ENCODE results near the gene HSD3B7. TPM values are rescaled to one million over a fixed set of nuclear protein-coding genes. Genes with fewer than 3 reads are reported as not detected.

Gene HSD3B7
- total RNA-seq, 4 donors from 2014 or later: 10.1 to 26.2 (median 16.0) TPM

DNA sequence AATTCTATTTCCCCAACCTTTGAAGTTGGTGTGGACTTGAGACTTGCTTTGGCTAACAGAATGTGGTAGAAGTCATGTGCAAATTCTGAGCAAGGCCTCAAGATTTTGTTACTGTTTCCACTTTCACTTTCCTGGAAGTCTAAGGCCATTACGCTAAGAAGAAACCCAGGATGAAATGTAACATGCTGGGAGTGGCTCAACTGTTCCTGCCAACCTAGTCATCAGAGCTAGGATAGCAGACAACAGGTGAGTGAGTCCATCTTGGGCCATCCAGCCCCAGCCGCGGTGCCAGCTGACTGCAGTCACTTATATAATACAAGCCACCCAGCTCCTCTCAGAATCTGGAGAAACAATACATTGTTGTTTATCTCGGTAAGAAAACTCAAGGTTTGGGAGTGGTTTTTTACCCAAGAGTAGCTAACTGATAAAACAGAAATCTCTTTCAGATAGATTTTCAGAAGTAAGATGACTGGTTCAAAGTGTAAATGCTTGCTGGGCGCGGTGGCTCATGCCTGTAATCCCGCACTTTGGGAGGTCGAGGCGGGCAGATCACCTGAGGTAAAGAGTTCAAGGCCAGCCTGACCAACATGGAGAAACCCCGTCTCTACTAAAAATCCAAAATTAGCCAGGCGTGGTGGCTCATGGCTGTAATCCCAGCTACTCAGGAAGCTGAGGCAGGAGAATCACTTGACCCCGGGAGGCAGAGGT lies 37.7 kb downstream of the HSD3B7 start:
- Histone ChIP-seq H3K9me3 (no peaks in the 10 kb centered on the region), H3K4me3 (no peak overlapping the region), H3K27ac (no peak overlapping the region), H3K4me1 (no peaks in the 10 kb centered on the region), H3K36me3 (no peaks in the 10 kb centered on the region), H3K27me3 (peaks cover 2% of the 10 kb centered on the region)
- WGBS, 2 donors (ENCODE audit: low coverage in 1 of 2): 75 to 85% methylated on average over 7 to 10 of the region's 12 CpGs
- no peak for TF ChIP-seq POLR2AphosphoS5 (IDR thresholded peaks at IDR 0.05)
- TF ChIP-seq, protein P1, sequence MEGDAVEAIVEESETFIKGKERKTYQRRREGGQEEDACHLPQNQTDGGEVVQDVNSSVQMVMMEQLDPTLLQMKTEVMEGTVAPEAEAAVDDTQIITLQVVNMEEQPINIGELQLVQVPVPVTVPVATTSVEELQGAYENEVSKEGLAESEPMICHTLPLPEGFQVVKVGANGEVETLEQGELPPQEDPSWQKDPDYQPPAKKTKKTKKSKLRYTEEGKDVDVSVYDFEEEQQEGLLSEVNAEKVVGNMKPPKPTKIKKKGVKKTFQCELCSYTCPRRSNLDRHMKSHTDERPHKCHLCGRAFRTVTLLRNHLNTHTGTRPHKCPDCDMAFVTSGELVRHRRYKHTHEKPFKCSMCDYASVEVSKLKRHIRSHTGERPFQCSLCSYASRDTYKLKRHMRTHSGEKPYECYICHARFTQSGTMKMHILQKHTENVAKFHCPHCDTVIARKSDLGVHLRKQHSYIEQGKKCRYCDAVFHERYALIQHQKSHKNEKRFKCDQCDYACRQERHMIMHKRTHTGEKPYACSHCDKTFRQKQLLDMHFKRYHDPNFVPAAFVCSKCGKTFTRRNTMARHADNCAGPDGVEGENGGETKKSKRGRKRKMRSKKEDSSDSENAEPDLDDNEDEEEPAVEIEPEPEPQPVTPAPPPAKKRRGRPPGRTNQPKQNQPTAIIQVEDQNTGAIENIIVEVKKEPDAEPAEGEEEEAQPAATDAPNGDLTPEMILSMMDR (IDR thresholded peaks at IDR 0.05): no peak
- no peak for TF ChIP-seq EP300 (IDR thresholded peaks at IDR 0.05)
- TF ChIP-seq POLR2A (IDR thresholded peaks at IDR 0.05): no peak
- no peak for ATAC-seq

- ATAC-seq: no peak
- H3K27me3 ChIP-seq: no peaks in the 10 kb centered on the region
- H3K4me3 ChIP-seq: no peak overlapping the region
- no peaks in the 10 kb centered on the region for H3K4me1 ChIP-seq
- no peak for TF ChIP-seq POLR2A (IDR thresholded peaks at IDR 0.05)
- no peak for TF ChIP-seq EP300 (IDR thresholded peaks at IDR 0.05)
- TF ChIP-seq, protein P1 (IDR thresholded peaks at IDR 0.05): no peak
- no peak for TF ChIP-seq POLR2AphosphoS5 (IDR thresholded peaks at IDR 0.05)
- H3K9me3 ChIP-seq: no peaks in the 10 kb centered on the region
- H3K36me3 ChIP-seq: no peaks in the 10 kb centered on the region
- no peak overlapping the region for H3K27ac ChIP-seq
- 97 to 100% methylated on average over 3 to 4 of the region's 4 CpGs for WGBS, 2 donors (ENCODE audit: low coverage in 1 of 2)
Observed at GRCh38 chr16:31023252-31023602, 38.2 kb downstream of the HSD3B7 start.

DNA sequence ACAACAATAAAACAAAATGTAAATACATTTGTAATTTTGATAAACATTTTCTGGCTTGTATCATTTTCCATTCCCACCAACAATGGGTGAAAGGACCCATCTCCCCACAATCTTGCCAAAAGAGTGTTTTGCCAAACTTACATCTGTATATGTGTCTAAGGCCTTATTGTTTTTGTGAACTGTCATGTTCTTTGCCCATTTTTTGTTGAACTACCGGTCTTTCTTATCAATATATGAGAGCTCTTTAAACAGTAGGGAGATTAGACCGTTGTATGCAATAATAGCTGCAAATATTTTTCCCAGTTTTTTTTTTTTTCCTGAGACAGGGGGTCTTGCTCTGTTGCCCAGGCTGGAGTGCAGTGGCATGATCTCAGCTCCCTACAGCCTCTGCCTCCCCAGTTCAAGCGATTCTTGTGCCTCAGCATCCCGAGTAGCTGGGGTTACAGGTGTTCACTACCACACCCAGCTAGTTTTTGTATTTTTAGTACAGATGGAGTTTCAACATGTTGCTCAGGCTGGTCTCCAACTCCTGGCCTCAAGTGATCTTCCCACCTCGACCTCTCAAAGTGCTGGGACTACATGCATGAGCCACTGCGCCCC lies 38.7 kb downstream of the HSD3B7 start:
- Histone ChIP-seq H3K27me3 (no peaks in the 10 kb centered on the region), H3K36me3 (no peaks in the 10 kb centered on the region), H3K9me3 (no peaks in the 10 kb centered on the region), H3K4me3 (no peak overlapping the region), H3K27ac (no peak overlapping the region), H3K4me1 (no peaks in the 10 kb centered on the region)
- ATAC-seq: no peak
- 65 to 71% methylated on average over 4 to 6 of the region's 6 CpGs for WGBS, 2 donors (ENCODE audit: low coverage in 1 of 2)
- TF ChIP-seq, protein P1 (IDR thresholded peaks at IDR 0.05): no peak
- TF ChIP-seq EP300 (IDR thresholded peaks at IDR 0.05) (no peak), POLR2A (IDR thresholded peaks at IDR 0.05) (no peak), POLR2AphosphoS5 (IDR thresholded peaks at IDR 0.05) (no peak)

DNA sequence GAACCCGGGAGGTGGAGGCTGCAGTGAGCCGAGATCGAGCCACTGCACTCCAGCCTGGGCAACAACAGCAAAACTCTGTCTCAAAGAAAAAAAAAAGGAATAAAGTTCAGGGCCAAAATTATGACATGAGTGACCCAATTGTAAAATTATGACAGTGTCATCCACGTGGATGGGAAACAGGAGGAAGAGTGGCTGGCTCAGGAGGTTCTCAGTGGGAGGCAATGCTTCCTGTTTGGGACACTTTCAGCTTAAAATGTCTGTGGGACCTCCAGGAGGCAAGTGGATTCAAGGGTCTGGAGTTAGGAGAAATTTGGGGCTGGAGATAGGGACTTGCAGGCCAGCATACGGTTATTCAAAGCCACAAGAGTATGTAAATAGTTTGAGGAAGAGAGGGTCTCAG lies 40.3 kb downstream of the HSD3B7 start:
- Histone ChIP-seq H3K4me3 (no peak overlapping the region), H3K27ac (no peak overlapping the region), H3K36me3 (no peaks in the 10 kb centered on the region), H3K27me3 (no peaks in the 10 kb centered on the region), H3K4me1 (no peaks in the 10 kb centered on the region), H3K9me3 (no peaks in the 10 kb centered on the region)
- no peak for ATAC-seq
- WGBS, 2 donors (ENCODE audit: low coverage in 1 of 2): 65 to 77% methylated on average over 5 of the region's 5 CpGs
- no peak for TF ChIP-seq POLR2A (IDR thresholded peaks at IDR 0.05)

GRCh38 chr16:31029272-31029671 lies 44.3 kb downstream of the HSD3B7 start:
- Histone ChIP-seq H3K27me3 (no peaks in the 10 kb centered on the region), H3K27ac (no peak overlapping the region), H3K9me3 (no peaks in the 10 kb centered on the region), H3K4me3 (no peak overlapping the region), H3K4me1 (peaks cover 0 to 13% (median 0%) of the 10 kb centered on the region in 3 donors), H3K36me3 (no peaks in the 10 kb centered on the region)
- no peak for ATAC-seq
- TF ChIP-seq, protein P1 (IDR thresholded peaks at IDR 0.05): no peak
- TF ChIP-seq POLR2A (IDR thresholded peaks at IDR 0.05) (no peak), EP300 (IDR thresholded peaks at IDR 0.05) (no peak), POLR2AphosphoS5 (IDR thresholded peaks at IDR 0.05) (no peak)
- 46 to 63% methylated on average over 2 to 4 of the region's 5 CpGs for WGBS, 2 donors (ENCODE audit: low coverage in 1 of 2)

Data from gastroesophageal sphincter (tissue), 4 donors.